B cell (primary cell): ENCODE results near the gene NADK2. TPM values are rescaled to one million over a fixed set of nuclear protein-coding genes. Genes with fewer than 3 reads are reported as not detected.
A peak's percentile ranks its signal among the peaks of the same experiment; 100 is the strongest.

Experiments used
- ATAC-seq: fragments of 200-7000 bp; cut with Tn5 transposase; one replicate; pipeline ENCODE4 v1.10.0; 2021; ENCODE audit warnings: low read depth, mild to moderate bottlenecking, moderate number of reproducible peaks, moderate library complexity
- CTCF ChIA-PET: fragments of 350-600 bp; sonication (Branson Sonifier 250); formaldehyde crosslinking; loops from one replicate; lab custom pipeline; 2021; ENCODE audit warnings: antibody characterized with exemption, inconsistent platforms; lab: Charles Lee
- POLR2A ChIA-PET: fragments of 350-600 bp; sonication (Branson Sonifier 250); formaldehyde crosslinking; loops from one replicate; lab custom pipeline; 2021; ENCODE audit warnings: antibody characterized with exemption; lab: Charles Lee
- DNase-seq: peaks from one replicate; pipeline ENCODE4 v3.0.0; 2013
- H2AFZ ChIP-seq: 2 replicates; pipeline ENCODE4 v1.6.1; 2012; ENCODE audit warnings: mild to moderate bottlenecking, low read depth, low read length; ENCODE audit not compliant: insufficient read depth, poor library complexity, severe bottlenecking
- H3K27ac ChIP-seq, 2 donors: 1 replicate in 1 of 2; 2 replicates in 1 of 2; pipeline ENCODE4 v1.5.1; 2012 to 2013; ENCODE audit warnings: low read length in 2 of 2, mild to moderate bottlenecking in 2 of 2, moderate library complexity in 1 of 2
- H3K27me3 ChIP-seq, 4 experiments: fragments of 200-600 bp in 1 of 4; sonication (generic) in 1 of 4; replicated peaks in 1 of 4; 1 replicate in 2 of 4; 2 replicates in 2 of 4; pipeline versions ENCODE4 v1.6.1 to v1.7.0; 2013 to 2016; ENCODE audit warnings: low read length in 3 of 4, mild to moderate bottlenecking in 2 of 4, mixed read lengths in 1 of 4, moderate library complexity in 1 of 4; ENCODE audit not compliant: insufficient read depth in 4 of 4, control insufficient read depth in 3 of 4; ENCODE audit errors: control extremely low read depth in 1 of 4
- H3K36me3 ChIP-seq, 2 experiments: replicated peaks in 1 of 2; 1 replicate in 1 of 2; 2 replicates in 1 of 2; pipeline versions ENCODE4 v1.6.1 to v1.7.1; 2013; ENCODE audit warnings: low read length in 1 of 2; ENCODE audit not compliant: insufficient read depth in 2 of 2, control insufficient read depth in 1 of 2; ENCODE audit errors: control extremely low read depth in 1 of 2, extremely low read depth in 1 of 2
- H3K4me1 ChIP-seq, 2 donors: fragments of 200-600 bp in 1 of 2; sonication (generic) in 1 of 2; 1 replicate in 1 of 2; 2 replicates in 1 of 2; pipeline versions ENCODE4 v1.5.1 to v1.6.1; 2013 to 2017; ENCODE audit warnings: low read length in 2 of 2; ENCODE audit not compliant: control insufficient read depth in 2 of 2, insufficient read depth in 2 of 2
- H3K4me2 ChIP-seq: replicated peaks from 2 replicates; pipeline ENCODE3; 2012; ENCODE audit warnings: mild to moderate bottlenecking, low read depth, low read length; ENCODE audit not compliant: poor library complexity, severe bottlenecking
- H3K4me3 ChIP-seq, 5 experiments: fragments of 200-600 bp in 1 of 5; sonication (generic) in 1 of 5; 1 replicate in 3 of 5; 2 replicates in 2 of 5; pipeline versions ENCODE4 v1.5.1 to v1.7.0; 2011 to 2016; ENCODE audit warnings: low read length in 4 of 5, mild to moderate bottlenecking in 4 of 5, low read depth in 2 of 5, control low read depth in 1 of 5, moderate library complexity in 1 of 5; ENCODE audit not compliant: insufficient read depth in 1 of 5; ENCODE audit errors: control extremely low read depth in 1 of 5, extremely low read depth in 1 of 5
- H3K79me2 ChIP-seq: fragments of 200-600 bp; sonication (generic); one replicate; pipeline ENCODE4 v1.6.0; 2016; ENCODE audit warnings: low read length; ENCODE audit not compliant: control insufficient read depth, insufficient read depth
- H3K9ac ChIP-seq: fragments of 200-600 bp; sonication (generic); 2 replicates; pipeline ENCODE4 v1.6.1; 2017; ENCODE audit warnings: mild to moderate bottlenecking, low read length, moderate library complexity
- H3K9me3 ChIP-seq, 3 donors: one replicate each; pipeline versions ENCODE4 v1.6.1 to v1.7.1; 2013; ENCODE audit warnings: low read length in 2 of 3; ENCODE audit not compliant: control insufficient read depth in 2 of 3, insufficient read depth in 1 of 3; ENCODE audit errors: control extremely low read depth in 1 of 3
- H4K20me1 ChIP-seq: 2 replicates; pipeline ENCODE4 v1.6.0; 2012; ENCODE audit warnings: mild to moderate bottlenecking, low read length; ENCODE audit not compliant: insufficient read depth, control insufficient read depth, poor library complexity, severe bottlenecking
- H3K27ac Mint-ChIP-seq: one replicate; pipeline ENCODE4 v1.8.0; 2021; ENCODE audit warnings: mixed read lengths
- H3K27me3 Mint-ChIP-seq: one replicate; pipeline ENCODE4 v1.8.0; 2021; ENCODE audit warnings: mixed read lengths
- H3K4me1 Mint-ChIP-seq: one replicate; pipeline ENCODE4 v1.8.0; 2021; ENCODE audit warnings: mixed read lengths
- H3K4me3 Mint-ChIP-seq: one replicate; pipeline ENCODE4 v1.8.0; 2021; ENCODE audit warnings: mixed read lengths
- H3K9me3 Mint-ChIP-seq: one replicate; pipeline ENCODE4 v1.8.0; 2022; ENCODE audit warnings: mixed read lengths; ENCODE audit not compliant: insufficient read depth
- EZH2 ChIP-seq: IDR thresholded peaks from 2 replicates; pipeline ENCODE4 v1.6.1; 2012; ENCODE audit warnings: borderline replicate concordance, low read depth, mild to moderate bottlenecking, moderate library complexity, low read length; ENCODE audit not compliant: insufficient read depth, poor library complexity, severe bottlenecking
- WGBS: methylation state at CpG from one replicate; pipeline ENCODE4 v1.1.5; 2013; ENCODE audit warnings: missing lambda C conversion rate; ENCODE audit not compliant: insufficient coverage; 5-methylcytosine and 5-hydroxymethylcytosine counted together
- intact Hi-C: fragments of 100-400 bp; cut with micrococcal nuclease; formaldehyde crosslinking; loops from one replicate; pipeline ENCODE4 v1.10.0; 2022
- polyA plus RNA-seq: library from polyadenylated mRNA; depleted of rRNA; stranded (reverse); fragments of >200 nt; gene quantifications from 2 replicates; pipeline ENCODE4 v1.2.3, GENCODE V29; 2012
- total RNA-seq, 2 donors: library from RNA; stranded (reverse); fragments of 120-200 nt in 1 of 2; gene quantifications; 1 replicate in 1 of 2; 2 replicates in 1 of 2; pipeline versions ENCODE4 v1.2.3 to v1.2.4, GENCODE V29; 2013 to 2022
- TF ChIP-seq, protein P1 (sequence below): fragments of 200-600 bp; IDR thresholded peaks from one replicate; pipeline ENCODE4 v1.8.0; 2022; ENCODE audit warnings: antibody characterized with exemption, mild to moderate bottlenecking

NADK2 gene
- total and polyA plus RNA-seq, 2 donors (not counting 1 experiment from before 2014, with no cell fraction given), result 3.3 to 18.6 TPM

DNA sequence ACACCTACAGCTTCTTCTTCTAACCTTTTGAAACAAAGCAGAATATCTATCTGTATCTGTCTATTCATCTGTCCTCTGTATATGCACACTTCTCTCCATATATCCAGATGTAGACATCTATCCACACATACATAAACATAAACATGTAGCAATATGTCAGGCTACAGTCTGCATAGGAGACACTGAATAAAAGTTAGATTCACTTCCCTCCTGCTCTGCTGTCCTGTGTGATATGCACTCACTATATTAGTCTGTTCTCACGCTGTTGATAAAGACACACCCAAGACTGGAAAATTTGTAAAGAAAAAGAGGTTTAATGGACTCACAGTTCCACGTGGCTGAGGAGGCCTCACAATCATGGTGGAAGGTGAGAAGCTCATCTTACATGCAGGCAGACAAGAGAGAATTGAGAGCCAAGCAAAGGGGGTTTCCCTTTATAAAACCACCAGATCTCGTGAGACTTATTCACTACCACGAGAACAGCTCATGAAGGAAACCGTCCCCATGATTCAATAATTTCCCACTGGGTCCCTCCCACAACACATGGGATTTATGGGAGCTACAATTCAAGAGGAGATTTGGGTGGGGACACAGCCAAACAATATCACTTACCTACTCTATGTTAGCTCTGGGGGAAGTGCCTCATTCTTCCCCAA is 35.9 kb upstream of the NADK2 start:
- Histone ChIP-seq H3K4me1 (peaks cover 0 to 3% of the 10 kb centered on the region in 2 donors), H4K20me1 (no peaks in the 10 kb centered on the region), H3K9ac (no peak overlapping the region), H3K27ac (no peak overlapping the region), H2AFZ (peak overlapping the region; percentile 18), H3K9me3 (no peaks in the 10 kb centered on the region), H3K4me2 (no peak overlapping the region), H3K79me2 (no peaks in the 10 kb centered on the region), H3K27me3 (no peaks in the 10 kb centered on the region), H3K4me3 (no peak overlapping the region), H3K36me3 (no peaks in the 10 kb centered on the region)
- Mint-ChIP-seq H3K27ac (no peak overlapping the region), H3K4me3 (no peak overlapping the region), H3K27me3 (peaks cover 3% of the 10 kb centered on the region), H3K9me3 (no peaks in the 10 kb centered on the region), H3K4me1 (peaks cover 4% of the 10 kb centered on the region)
- no peak for ATAC-seq
- WGBS, result 37% methylated on average over 3 of the region's 5 CpGs
- intact Hi-C loops, result loop anchor here (10.0 kb wide), 1 partner anchor 107 kb away; no protein-coding TSS in a partner anchor
- no peak for TF ChIP-seq EZH2
- TF ChIP-seq, protein P1, sequence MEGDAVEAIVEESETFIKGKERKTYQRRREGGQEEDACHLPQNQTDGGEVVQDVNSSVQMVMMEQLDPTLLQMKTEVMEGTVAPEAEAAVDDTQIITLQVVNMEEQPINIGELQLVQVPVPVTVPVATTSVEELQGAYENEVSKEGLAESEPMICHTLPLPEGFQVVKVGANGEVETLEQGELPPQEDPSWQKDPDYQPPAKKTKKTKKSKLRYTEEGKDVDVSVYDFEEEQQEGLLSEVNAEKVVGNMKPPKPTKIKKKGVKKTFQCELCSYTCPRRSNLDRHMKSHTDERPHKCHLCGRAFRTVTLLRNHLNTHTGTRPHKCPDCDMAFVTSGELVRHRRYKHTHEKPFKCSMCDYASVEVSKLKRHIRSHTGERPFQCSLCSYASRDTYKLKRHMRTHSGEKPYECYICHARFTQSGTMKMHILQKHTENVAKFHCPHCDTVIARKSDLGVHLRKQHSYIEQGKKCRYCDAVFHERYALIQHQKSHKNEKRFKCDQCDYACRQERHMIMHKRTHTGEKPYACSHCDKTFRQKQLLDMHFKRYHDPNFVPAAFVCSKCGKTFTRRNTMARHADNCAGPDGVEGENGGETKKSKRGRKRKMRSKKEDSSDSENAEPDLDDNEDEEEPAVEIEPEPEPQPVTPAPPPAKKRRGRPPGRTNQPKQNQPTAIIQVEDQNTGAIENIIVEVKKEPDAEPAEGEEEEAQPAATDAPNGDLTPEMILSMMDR, result no peak
- DNase-seq, result no peak
- POLR2A ChIA-PET, result no interaction called here
- CTCF ChIA-PET, result no interaction called here

GRCh38 chr5:36276864-36277263 is 35.1 kb upstream of the NADK2 start:
- Histone ChIP-seq H3K4me2 (no peak overlapping the region), H2AFZ (no peak overlapping the region), H4K20me1 (no peaks in the 10 kb centered on the region), H3K79me2 (no peaks in the 10 kb centered on the region), H3K9me3 (no peaks in the 10 kb centered on the region), H3K27ac (no peak overlapping the region), H3K4me3 (no peak overlapping the region), H3K9ac (no peak overlapping the region), H3K4me1 (peaks cover 0 to 3% of the 10 kb centered on the region in 2 donors), H3K36me3 (no peaks in the 10 kb centered on the region), H3K27me3 (no peaks in the 10 kb centered on the region)
- Mint-ChIP-seq H3K4me1 (peaks cover 4% of the 10 kb centered on the region), H3K27me3 (peaks cover 3% of the 10 kb centered on the region), H3K27ac (no peak overlapping the region), H3K4me3 (no peak overlapping the region), H3K9me3 (no peaks in the 10 kb centered on the region)
- DNase-seq (no peak), ATAC-seq (no peak)
- no peak for TF ChIP-seq EZH2
- TF ChIP-seq, protein P1, result no peak
- ChIA-PET CTCF (no interaction called here), POLR2A (no interaction called here)
- intact Hi-C loops, result loop anchor here (10.0 kb wide), 1 partner anchor 108 kb away; no protein-coding TSS in a partner anchor
